ENCODE measurements around the gene GOLIM4.

The GOLIM4 gene

GRCh38 chr3:168006584-168006983 lies 89.1 kb downstream of the GOLIM4 start:
- no peak for TF ChIP-seq ZNF70 (CRISPR knock-in tag; IDR thresholded peaks at IDR 0.05)
- TF ChIP-seq BACH2 (CRISPR knock-in tag; IDR thresholded peaks at IDR 0.05; ENCODE audit: borderline replicate concordance): no peak
- no peak for TF ChIP-seq RARB (CRISPR knock-in tag; IDR thresholded peaks at IDR 0.05)
- TF ChIP-seq TCF4 (CRISPR knock-in tag; IDR thresholded peaks at IDR 0.05; ENCODE audit: borderline replicate concordance): no peak
- TF ChIP-seq ZFP30 (CRISPR knock-in tag; IDR thresholded peaks at IDR 0.05): no peak
- TF ChIP-seq ESRRG (CRISPR knock-in tag; IDR thresholded peaks at IDR 0.05): no peak
- no peak for TF ChIP-seq ISL1 (CRISPR knock-in tag; IDR thresholded peaks at IDR 0.05)
- no peak for ATAC-seq

- no peak for ATAC-seq
- TF ChIP-seq ZNF70 (CRISPR knock-in tag; IDR thresholded peaks at IDR 0.05): no peak
- TF ChIP-seq, protein P1, sequence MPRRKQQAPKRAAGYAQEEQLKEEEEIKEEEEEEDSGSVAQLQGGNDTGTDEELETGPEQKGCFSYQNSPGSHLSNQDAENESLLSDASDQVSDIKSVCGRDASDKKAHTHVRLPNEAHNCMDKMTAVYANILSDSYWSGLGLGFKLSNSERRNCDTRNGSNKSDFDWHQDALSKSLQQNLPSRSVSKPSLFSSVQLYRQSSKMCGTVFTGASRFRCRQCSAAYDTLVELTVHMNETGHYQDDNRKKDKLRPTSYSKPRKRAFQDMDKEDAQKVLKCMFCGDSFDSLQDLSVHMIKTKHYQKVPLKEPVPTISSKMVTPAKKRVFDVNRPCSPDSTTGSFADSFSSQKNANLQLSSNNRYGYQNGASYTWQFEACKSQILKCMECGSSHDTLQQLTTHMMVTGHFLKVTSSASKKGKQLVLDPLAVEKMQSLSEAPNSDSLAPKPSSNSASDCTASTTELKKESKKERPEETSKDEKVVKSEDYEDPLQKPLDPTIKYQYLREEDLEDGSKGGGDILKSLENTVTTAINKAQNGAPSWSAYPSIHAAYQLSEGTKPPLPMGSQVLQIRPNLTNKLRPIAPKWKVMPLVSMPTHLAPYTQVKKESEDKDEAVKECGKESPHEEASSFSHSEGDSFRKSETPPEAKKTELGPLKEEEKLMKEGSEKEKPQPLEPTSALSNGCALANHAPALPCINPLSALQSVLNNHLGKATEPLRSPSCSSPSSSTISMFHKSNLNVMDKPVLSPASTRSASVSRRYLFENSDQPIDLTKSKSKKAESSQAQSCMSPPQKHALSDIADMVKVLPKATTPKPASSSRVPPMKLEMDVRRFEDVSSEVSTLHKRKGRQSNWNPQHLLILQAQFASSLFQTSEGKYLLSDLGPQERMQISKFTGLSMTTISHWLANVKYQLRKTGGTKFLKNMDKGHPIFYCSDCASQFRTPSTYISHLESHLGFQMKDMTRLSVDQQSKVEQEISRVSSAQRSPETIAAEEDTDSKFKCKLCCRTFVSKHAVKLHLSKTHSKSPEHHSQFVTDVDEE (CRISPR knock-in tag; IDR thresholded peaks at IDR 0.05): no peak
- no peak for TF ChIP-seq BACH2 (CRISPR knock-in tag; IDR thresholded peaks at IDR 0.05; ENCODE audit: borderline replicate concordance)
- TF ChIP-seq PATZ1 (CRISPR knock-in tag; IDR thresholded peaks at IDR 0.05; ENCODE audit: borderline replicate concordance): no peak
- TF ChIP-seq GLIS3 (CRISPR knock-in tag; IDR thresholded peaks at IDR 0.05): no peak
- TF ChIP-seq RARB (CRISPR knock-in tag; IDR thresholded peaks at IDR 0.05): no peak
- TF ChIP-seq ZNF565 (CRISPR knock-in tag; conservative IDR thresholded peaks at IDR 0.05; ENCODE audit: low read depth): no peak
Observed at GRCh38 chr3:168003911-168004310, 91.8 kb downstream of the GOLIM4 start.

- no peak for ATAC-seq
- TF ChIP-seq ARNTL (CRISPR knock-in tag; IDR thresholded peaks at IDR 0.05; ENCODE audit: borderline replicate concordance, low read depth) (no peak), PPARA (CRISPR knock-in tag; IDR thresholded peaks at IDR 0.05; ENCODE audit: borderline replicate concordance) (no peak), ZNF70 (CRISPR knock-in tag; IDR thresholded peaks at IDR 0.05) (no peak), TCF4 (CRISPR knock-in tag; IDR thresholded peaks at IDR 0.05; ENCODE audit: borderline replicate concordance) (no peak), RARB (CRISPR knock-in tag; IDR thresholded peaks at IDR 0.05) (no peak), ZNF565 (CRISPR knock-in tag; conservative IDR thresholded peaks at IDR 0.05; ENCODE audit: low read depth) (no peak), ZNF8 (CRISPR knock-in tag; IDR thresholded peaks at IDR 0.05) (no peak)
- TF ChIP-seq, protein P1 (CRISPR knock-in tag; IDR thresholded peaks at IDR 0.05): no peak
- TF ChIP-seq, protein P2, sequence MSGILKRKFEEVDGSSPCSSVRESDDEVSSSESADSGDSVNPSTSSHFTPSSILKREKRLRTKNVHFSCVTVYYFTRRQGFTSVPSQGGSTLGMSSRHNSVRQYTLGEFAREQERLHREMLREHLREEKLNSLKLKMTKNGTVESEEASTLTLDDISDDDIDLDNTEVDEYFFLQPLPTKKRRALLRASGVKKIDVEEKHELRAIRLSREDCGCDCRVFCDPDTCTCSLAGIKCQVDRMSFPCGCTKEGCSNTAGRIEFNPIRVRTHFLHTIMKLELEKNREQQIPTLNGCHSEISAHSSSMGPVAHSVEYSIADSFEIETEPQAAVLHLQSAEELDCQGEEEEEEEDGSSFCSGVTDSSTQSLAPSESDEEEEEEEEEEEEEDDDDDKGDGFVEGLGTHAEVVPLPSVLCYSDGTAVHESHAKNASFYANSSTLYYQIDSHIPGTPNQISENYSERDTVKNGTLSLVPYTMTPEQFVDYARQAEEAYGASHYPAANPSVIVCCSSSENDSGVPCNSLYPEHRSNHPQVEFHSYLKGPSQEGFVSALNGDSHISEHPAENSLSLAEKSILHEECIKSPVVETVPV (CRISPR knock-in tag; IDR thresholded peaks at IDR 0.05): no peak
Observed at GRCh38 chr3:168002786-168003368, 92.8 kb downstream of the GOLIM4 start.

DNA sequence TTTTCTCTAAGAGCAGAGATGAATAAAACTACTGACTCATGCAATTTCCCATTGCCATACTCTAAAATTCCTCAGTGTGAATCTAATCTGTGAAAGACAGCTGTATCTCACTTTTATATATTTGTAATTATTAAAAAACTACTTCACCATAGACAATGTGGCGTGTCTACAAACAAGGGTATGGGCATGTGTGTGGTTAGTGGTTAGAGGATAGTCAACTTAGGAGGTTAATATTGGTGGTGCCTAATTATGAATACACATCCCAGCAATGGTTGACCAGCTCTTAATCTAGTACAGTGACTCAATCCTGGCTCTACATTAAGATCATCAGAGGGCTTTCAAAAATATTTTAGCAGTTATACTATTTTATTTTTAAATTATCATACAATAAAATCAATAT lies 94.5 kb downstream of the GOLIM4 start:
- no peak for ATAC-seq

More for the DNA sequence above, 94.5 kb downstream of the GOLIM4 start:
- TF ChIP-seq ZNF565 (CRISPR knock-in tag; conservative IDR thresholded peaks at IDR 0.05; ENCODE audit: low read depth) (no peak), ARNTL (CRISPR knock-in tag; IDR thresholded peaks at IDR 0.05; ENCODE audit: borderline replicate concordance, low read depth) (no peak), BACH2 (CRISPR knock-in tag; IDR thresholded peaks at IDR 0.05; ENCODE audit: borderline replicate concordance) (no peak)
- TF ChIP-seq, protein P1 (CRISPR knock-in tag; IDR thresholded peaks at IDR 0.05): no peak
- TF ChIP-seq, protein P2 (CRISPR knock-in tag; IDR thresholded peaks at IDR 0.05): no peak

Data from SK-N-SH treated with all-trans-retinoic acid at 6 μM for 48 hours (cell line).